ENCODE data around the gene CLP1. TPM values are rescaled to one million over a fixed set of nuclear protein-coding genes. Genes with fewer than 3 reads are reported as not detected.

Gene CLP1
- total RNA-seq, 1 experiment from 2014 or later: 35.5 TPM

DNA sequence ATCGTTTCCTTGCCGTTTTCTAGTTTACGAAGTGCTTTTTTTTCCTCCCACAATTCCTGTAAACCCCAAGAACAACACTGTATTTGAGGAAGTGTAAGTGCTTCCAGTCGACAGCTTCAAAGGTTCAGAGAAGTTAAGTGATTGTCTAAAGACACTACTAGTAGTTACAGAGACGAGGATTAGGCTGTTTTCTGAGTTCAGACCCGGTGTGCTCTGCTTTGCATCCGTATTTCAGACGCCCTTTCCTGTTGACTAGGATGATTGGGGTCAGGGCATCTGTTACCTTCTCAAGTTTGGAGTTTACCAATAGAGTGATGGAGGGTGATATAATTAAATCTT, 430 bp downstream of the CLP1 start:
- Histone ChIP-seq H2AK5ac (ENCODE audit: insufficient read length, low read length) (no peak overlapping the region), H3K9me3 (ENCODE audit: control insufficient read depth, low read depth, low read length) (no peaks in the 10 kb centered on the region), H4K91ac (ENCODE audit: insufficient read length, low read depth, low read length) (no peak overlapping the region), H3T11ph (ENCODE audit: low read length) (no peak overlapping the region), H3K79me1 (ENCODE audit: insufficient read depth, low read depth, low read length, poor library complexity, severe bottlenecking) (no peaks in the 10 kb centered on the region), H2AFZ (ENCODE audit: low read length) (no peak overlapping the region), H2BK15ac (ENCODE audit: low read depth, low read length) (no peak overlapping the region), H2BK5ac (ENCODE audit: insufficient read length, low read length) (no peak overlapping the region), H3K79me2 (ENCODE audit: insufficient read depth, low read length) (peaks cover 5% of the 10 kb centered on the region; the same call in 1 of the 2 replicates), H3K27me3 (ENCODE audit: insufficient read depth, low read length) (no peaks in the 10 kb centered on the region), H3K4me1 (ENCODE audit: insufficient read depth, low read length) (no peaks in the 10 kb centered on the region), H3K23me2 (ENCODE audit: insufficient read length, low read depth, low read length, poor library complexity, severe bottlenecking) (peaks cover 7% of the 10 kb centered on the region), H3K4me2 (ENCODE audit: insufficient read depth, insufficient read length, low read length) (peak overlapping the region; percentile 96), H3K27ac (ENCODE audit: insufficient read length, low read depth, low read length) (peak overlapping the region; percentile 22), H3K14ac (ENCODE audit: insufficient read depth, low read length) (no peak overlapping the region), H4K20me1 (ENCODE audit: control insufficient read depth, insufficient read depth, insufficient read length) (no peaks in the 10 kb centered on the region), H2BK20ac (ENCODE audit: low read depth, low read length, poor library complexity, severe bottlenecking) (no peak overlapping the region), H3K23ac (ENCODE audit: insufficient read length, low read depth, low read length) (no peak overlapping the region), H3K9ac (ENCODE audit: extremely low read depth, insufficient read length, low read length) (peak overlapping the region; percentile 83), H2BK12ac (ENCODE audit: insufficient read length, low read depth, low read length) (no peak overlapping the region), H4K5ac (ENCODE audit: insufficient read length, low read depth, low read length) (no peak overlapping the region), H3K4ac (ENCODE audit: low read depth, low read length) (no peak overlapping the region), H2BK120ac (ENCODE audit: low read depth, low read length, poor library complexity, severe bottlenecking) (no peak overlapping the region), H3K56ac (ENCODE audit: insufficient read length, low read depth, low read length) (no peak overlapping the region), H3K18ac (ENCODE audit: insufficient read length, low read depth, low read length) (no peak overlapping the region), H4K8ac (replicated peaks; ENCODE audit: insufficient read length, low read depth, low read length) (no peak overlapping the region)
- Mint-ChIP-seq H3K4me1 (peaks cover 9 to 26% of the 10 kb centered on the region in 2 experiments), H3K27ac (peak overlapping the region; percentile 86 to 99 (median 92); a peak in 4 of 7 replicates), H3K4me3 (peak overlapping the region; percentile 94 to 100), H3K9me3 (no peaks in the 10 kb centered on the region; a peak in 1 of 5 replicates), H3K36me3 (ENCODE audit: insufficient read depth in 1 of 3, low read depth in 3 of 3) (peaks cover 18 to 39% (median 32%) of the 10 kb centered on the region in 3 experiments), H3K27me3 (ENCODE audit: low read depth) (peaks cover 28% of the 10 kb centered on the region)
- DNase-seq: no peak
- TF ChIP-seq, protein P1, sequence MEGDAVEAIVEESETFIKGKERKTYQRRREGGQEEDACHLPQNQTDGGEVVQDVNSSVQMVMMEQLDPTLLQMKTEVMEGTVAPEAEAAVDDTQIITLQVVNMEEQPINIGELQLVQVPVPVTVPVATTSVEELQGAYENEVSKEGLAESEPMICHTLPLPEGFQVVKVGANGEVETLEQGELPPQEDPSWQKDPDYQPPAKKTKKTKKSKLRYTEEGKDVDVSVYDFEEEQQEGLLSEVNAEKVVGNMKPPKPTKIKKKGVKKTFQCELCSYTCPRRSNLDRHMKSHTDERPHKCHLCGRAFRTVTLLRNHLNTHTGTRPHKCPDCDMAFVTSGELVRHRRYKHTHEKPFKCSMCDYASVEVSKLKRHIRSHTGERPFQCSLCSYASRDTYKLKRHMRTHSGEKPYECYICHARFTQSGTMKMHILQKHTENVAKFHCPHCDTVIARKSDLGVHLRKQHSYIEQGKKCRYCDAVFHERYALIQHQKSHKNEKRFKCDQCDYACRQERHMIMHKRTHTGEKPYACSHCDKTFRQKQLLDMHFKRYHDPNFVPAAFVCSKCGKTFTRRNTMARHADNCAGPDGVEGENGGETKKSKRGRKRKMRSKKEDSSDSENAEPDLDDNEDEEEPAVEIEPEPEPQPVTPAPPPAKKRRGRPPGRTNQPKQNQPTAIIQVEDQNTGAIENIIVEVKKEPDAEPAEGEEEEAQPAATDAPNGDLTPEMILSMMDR (conservative IDR thresholded peaks at IDR 0.05): no peak
- no CpG with 5 or more reads among the region's 8 CpGs for WGBS (ENCODE audit: extremely low coverage, insufficient read length, low lambda C conversion rate)
